ENCODE results near the gene MGAT5.

The MGAT5 gene

DNA sequence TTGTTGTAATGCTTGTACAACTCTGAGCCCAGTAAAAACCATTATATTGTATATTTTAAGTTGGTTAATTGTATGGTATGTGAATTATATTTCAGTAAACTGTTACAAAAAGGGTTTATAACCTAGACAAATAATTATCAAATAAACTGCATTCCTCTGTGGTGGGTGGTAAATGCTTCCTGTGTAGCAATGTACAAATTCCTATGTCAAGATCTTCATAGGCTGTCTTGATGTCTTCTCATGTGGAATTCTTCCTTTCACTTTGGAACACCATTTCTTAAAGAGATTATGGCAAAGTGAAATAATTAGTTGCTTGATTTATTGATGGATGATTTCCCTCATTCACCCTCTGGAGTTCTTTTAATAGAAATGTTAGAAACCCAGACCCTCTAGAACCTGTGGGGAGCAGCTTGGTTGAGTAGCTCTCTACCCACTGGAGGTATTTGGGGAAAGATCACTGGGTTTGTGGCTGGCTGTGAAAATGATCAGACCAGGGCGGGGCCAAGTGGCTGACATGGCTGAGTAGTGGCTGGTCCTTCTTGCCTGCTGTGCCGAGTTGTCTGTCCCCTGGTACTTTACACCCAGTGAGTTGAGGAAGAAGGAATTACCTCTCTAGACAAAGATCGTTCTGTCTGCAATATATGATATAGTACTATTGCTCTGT, 22.4 kb upstream of the MGAT5 start:
- DNase-seq (ENCODE audit: low read depth), result no peak

DNA sequence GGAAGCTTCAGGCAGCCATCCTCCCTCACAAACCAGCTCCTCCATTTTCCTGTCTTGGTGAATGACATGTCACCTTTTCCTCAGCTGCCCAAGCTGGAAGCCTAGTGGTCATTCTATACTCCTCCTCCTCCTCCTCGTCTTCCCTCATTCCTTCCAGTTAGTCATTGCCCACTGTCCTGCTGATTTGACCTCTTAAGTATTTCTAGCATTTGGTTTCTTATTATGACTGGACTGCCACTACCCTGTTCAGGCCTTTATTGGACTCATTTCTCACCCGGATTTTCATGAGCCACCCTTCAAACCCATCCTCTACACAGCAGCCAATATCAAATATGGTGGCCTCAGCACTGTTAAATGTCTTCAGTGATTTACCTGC, 21.9 kb upstream of the MGAT5 start:
- DNase-seq (ENCODE audit: low read depth), result no peak

DNA sequence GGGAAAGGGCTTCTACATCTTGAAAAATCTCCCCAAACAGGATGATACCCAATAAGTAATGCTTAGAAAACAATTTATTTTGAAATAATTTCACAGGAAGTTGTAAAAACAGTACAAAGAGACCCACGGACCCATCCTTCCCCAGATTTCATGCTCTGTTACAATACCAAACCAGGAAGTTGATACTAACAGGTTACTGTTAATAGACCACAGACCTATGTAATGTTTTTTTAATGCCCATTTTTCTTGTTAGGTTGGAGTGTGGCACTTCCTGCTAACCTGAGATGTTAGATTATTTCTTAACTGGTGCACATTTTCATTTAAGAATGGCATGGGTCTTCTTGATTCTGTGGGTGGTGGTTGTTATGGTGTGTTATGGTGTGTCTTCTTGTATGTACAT, 21.4 kb upstream of the MGAT5 start:
- DNase-seq (ENCODE audit: low read depth), result no peak

DNA sequence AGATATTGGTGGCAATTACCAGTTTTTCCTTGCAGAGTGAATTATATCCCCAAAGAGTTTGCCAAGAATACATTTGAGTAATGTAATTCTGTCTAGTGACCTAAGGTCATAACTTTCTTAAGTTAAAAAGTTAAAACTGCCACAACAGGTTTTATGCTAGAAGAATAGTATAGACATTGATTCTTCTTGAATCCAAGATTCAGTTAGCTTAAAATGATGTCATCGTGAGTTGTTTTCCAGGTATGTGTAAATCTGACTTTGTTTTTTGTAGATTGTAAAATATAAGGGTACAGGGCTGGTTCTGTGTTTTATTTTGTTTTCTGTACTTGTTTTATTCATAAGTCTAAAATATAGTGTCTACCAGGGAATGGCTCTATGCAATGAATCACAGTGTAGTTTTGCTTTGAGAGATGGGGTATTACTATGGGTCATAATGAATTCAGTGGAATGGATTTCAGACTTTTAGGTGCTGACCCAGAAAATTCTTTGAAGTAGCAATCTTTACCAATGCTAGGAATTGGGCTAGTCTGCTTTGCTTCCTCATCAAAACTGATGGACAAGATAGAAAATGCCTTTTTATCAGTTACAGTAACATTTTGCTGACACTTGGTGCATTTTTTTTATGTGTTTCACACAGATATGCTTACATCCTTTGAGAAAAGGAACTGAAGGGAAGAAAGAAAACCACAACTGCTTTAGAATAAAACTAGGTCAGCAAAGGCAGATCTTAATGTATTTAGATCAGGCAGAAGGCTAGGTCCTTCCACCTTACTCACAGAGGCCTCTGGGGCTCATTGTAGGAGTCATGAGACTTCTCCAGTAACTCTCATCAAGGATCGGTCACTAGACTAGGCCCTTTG, 20.8 kb upstream of the MGAT5 start:
- DNase-seq (ENCODE audit: low read depth), result no peak

DNA sequence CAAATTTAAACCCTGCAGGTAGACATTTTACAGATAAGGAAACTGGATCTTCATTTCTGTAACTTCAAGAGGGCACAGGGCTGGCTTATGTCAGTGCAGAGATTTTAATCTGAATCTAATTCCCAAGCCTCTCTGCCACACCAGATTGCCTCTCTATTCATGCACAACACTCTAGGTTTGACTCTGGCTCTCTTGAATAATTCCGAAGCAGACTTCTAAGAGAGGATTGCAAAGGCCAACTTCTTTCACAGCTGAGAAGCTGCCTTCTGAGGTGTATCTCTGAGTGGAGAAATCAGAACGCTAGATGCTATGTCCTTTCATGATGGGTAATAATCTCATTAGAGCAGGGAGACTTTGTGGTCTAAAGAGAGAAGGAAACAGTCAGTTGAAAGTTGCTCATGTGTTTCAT, 20.1 kb upstream of the MGAT5 start:
- DNase-seq (ENCODE audit: low read depth), result no peak

DNA sequence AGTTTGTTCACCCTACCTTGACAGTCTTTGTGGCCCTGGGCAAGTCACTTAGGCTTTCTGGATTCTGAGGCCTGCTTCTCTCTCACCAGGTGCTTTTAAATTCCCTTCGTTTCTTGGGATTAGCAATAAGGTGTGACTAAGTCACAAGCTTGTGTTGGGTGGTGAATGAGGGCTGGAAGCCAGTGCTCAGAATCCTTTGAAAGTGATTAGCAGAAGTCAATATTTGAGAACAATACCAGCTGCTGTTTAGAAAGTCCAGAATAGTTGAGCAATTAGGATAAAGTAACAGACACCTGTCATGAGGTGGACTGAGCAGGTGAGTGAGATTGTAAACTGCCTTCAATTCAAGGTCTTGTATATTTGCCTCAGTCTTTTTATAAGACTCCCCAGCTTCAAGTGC, 19.3 kb upstream of the MGAT5 start:
- no peak for DNase-seq (ENCODE audit: low read depth)

DNA sequence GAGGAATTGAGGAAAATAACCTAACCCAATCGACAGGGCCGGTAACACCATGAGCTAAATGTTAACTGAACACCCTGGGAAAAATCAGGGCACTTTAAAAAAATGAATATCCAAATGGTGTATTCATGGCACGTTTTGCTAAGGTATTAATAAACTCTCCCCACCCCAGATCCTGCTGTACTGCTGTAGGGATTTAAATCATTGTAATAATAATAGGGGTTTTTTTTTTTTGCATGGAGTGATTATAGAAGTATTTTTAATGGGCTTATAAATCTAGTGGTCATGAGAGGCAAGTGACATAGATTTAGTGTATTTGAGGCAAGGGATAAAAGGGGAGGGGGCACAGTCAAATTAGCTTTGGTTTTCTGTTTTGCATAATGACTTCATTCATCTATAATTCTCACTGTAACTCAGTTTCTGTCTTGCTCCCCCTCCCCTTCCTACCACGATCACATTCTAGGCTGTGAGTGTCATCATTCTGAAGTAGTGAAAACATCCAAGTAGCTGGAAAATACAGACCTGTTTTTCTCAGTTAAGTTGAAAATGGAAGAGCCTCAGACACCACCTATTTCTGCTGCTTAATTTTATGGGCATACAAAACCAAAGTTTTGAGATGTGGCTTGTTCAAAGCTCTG, 18.2 kb upstream of the MGAT5 start:
- no peak for DNase-seq (ENCODE audit: low read depth)

DNA sequence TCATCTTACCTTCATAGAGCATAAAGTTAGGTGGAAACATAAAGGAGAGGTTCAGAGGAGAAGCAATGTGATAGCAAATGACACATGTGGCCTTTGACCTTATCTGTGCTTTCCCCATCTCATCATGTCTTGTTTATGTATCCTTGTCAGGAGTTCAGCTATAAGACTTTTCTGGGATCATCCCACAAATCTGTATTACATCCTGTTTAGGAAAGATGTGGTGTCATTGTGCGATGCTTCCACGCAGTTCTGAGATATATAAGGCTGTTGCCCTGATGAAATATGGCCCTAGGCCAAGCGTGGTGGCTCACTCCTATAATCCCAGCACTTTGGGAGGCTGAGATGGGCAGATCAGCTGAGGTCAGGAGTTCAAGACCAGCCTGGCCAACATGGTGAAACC, 15.5 kb upstream of the MGAT5 start:
- no peak for DNase-seq (ENCODE audit: low read depth)

DNA sequence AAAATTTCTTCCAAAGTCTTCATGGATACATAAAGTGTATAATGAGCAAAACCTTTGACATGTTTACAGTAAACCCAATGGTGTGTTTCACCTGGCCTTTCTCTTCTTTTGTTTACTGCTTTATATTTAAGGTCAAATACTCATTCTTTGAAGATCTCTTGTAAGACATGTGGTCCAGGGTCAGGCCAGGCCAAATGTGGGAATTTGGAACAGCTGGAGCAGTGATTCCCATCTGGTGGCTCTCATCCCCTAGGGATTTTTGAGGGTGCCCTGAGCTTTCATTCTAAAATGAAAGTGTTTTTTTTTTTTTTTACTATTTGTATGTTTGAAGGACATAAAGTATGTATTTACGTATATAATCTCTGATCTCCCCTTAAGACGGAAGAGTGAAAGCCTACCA, 13.8 kb upstream of the MGAT5 start:
- no peak for DNase-seq (ENCODE audit: low read depth)

DNA sequence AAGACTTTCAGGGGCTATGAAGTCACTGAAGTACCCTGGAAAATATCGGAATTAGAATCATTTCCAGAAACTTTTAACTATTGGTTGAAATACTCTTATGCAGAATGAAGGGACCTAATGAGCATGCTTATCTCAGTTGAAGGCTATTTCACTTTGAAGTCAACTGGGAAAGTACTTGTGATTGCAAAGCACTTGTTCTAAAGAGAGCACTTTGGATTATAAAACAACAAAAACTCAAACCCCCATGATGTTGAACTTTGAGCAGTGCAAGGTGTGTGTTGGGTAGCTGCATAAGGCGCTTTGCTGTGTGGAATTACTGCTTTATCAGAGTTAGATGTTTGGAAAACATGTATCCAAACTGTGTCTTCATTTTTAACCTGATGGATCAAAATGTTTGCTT, 12.0 kb upstream of the MGAT5 start:
- no peak for DNase-seq (ENCODE audit: low read depth)

DNA sequence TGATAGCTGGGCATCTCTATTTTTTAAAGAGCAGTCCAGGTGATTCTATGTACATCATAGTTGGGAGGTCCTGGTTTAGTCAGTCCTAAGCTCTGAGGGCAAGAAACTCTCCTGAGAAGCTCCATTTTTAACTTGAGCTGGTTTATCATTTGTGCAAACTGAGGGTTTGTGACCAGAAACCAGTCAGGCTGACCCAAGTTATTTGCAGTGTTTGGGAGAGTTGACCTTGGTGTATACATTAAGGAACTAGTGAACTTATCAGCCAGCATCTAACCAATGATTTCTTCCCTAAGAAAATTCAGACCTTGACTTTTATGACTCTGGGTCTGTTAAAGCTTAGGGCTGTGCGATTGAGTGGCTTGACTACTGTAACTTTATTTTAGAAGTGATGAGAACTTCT, 10.6 kb upstream of the MGAT5 start:
- no peak for DNase-seq (ENCODE audit: low read depth)

DNA sequence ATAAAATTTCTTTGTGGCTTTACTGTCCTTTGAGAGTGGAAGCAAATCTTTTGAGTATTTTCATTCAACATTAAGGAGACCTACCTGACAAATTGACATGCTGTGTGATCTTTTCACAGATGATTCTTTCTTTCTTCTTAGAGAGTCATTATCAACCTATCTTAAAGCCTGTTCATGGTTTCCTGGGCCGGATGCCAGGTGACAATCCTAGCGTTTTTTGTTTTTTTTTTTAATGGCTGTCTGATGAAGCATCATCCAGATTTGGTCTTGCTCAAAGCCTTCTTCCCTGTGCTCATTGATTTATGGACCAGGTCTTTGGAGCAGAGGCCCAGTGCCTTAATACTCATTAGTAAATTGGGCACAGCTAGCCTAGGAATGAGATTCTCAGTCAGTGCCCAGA, 9.8 kb upstream of the MGAT5 start:
- no peak for DNase-seq (ENCODE audit: low read depth)

DNA sequence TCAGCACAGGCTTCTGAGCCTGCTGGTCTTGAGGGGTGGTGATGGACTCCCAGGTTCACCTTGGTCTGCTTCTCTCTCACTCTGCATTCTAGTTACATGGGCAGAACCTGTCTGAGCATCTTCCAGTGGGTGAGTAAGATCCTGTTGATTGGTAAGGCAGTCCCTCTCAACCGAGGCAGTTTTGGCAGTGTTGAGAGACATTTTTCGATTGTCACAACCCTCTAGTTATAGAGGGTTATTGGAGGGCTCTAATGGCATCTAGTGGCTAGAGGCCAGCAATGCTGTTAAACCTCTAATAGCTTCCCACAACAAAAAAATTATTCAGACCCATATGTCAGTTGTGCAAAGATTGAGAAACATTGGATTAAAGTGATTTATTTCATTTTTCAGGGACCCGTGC, 9.3 kb upstream of the MGAT5 start:
- no peak for DNase-seq (ENCODE audit: low read depth)

DNA sequence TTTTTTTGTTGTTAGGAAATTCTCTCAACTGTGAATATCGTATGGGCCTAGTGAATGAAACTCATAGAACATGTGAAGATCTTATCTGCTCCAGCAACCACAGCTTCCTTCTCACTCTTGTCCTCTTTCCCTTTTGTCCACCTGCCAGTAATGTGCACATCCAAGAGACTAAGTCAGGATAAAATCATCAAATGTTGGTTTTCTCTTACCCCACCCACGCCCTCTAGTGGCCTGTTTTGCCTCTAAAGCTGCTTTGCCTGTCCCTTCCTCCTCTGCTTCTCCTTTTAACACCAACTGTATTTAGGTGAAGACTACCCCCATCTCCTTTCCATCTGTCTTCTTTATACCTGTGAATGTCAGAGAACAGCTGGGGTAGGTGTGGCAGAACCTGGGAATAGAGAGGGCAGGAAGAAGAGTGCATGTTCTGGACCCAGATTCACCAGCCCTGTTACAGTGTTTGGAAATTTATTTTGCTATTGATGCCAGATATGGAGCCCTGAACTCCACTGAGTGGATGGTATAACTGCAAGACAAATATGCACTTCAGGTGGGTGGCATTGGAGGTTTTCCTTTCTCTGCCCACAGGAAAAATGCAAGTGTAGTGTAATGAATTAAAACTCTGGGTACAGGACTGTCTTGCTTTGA, 8.4 kb upstream of the MGAT5 start:
- DNase-seq (ENCODE audit: low read depth), result peak; percentile 58

DNA sequence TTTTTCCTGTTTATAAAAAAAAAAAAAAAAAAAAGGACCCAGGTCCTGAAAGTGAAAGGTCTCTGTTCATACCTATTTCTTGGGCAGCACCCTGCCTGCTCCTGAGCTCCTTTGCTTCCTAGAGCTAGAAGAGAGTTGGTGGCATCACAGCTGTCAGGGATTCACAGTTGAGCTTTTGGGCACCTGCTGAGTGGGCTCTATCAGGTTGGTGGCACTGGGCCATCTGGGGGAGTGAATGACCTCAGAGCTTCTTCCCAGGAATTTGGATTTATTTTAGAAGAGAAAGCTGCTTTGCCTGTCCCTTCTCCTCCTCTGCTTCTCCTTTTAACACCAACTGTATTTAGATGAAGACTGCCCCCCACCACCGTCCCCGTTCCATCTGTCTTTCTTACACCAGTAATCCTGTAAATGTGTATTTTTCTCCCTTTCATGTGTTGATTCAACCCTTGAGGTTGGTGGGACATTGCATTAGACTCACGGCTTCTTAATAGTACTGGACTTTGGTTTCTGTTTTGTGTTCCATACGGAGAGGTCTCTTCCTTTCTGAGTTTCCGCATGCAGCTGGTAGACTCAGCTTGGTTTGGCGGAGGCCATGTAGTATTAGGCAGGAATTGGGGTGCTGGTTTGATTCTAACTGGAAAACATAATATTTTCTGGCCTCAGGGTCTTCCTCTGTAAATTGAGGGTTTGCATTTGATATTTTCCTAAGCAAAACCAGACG, 7.6 kb upstream of the MGAT5 start:
- no peak for DNase-seq (ENCODE audit: low read depth)

DNA sequence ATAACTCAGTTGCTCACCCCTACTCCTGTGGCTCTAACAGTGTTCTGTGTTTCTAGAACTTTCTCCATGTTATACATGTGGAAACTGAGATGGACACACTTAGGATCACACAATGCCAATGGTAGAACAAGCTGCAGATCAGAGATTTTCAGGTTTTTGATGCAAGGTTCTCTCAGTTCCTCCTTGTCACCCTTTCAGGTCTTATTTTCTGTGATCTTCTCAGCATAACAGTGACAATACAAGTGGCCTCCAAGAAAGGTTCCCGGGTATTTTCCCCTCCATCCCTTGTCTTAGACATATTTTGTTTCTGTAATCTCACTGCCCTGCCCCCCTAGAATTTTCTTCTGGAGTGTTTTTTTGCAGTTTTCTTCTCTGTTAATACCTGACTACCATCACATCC, 6.2 kb upstream of the MGAT5 start:
- no peak for DNase-seq (ENCODE audit: low read depth)

DNA sequence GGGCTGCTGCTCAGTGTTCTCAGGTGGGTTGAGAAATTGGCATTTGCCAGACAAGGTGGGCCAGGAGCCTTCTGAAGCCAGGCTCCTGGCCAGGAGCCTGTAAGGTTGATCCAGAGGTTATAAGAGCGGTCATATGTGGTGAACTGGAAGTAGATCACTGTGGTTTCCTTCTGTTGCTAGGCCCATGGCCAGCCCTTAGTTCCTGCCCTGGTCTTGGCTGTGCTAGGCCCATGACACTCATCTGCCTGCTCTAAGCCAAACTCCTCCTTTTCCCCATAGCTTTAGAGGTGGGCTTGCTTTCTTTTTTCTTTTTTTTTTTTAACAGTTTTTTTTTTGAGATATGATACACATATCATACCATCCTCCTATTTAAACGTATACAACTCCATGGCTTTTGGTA, 5.0 kb upstream of the MGAT5 start:
- no peak for DNase-seq (ENCODE audit: low read depth)

DNA sequence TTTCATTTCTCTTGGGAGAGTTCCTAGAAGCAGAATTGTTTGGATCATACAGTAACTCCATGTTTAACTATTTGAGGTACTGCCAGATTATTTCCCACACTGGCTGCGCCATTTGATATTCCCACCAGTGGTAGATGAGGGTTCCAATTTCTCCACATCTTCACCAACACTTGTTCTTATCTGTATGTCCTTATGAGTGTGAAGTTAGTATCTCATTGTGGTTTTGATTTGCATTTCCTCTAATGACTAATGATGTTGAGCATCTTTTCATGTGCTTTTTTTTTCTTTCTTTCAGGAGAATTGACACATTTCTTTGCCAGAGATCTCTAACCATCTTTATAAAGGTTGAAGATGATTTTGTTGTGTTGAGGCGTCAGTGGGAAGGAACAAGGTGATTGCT, 4.1 kb upstream of the MGAT5 start:
- no peak for DNase-seq (ENCODE audit: low read depth)

DNA sequence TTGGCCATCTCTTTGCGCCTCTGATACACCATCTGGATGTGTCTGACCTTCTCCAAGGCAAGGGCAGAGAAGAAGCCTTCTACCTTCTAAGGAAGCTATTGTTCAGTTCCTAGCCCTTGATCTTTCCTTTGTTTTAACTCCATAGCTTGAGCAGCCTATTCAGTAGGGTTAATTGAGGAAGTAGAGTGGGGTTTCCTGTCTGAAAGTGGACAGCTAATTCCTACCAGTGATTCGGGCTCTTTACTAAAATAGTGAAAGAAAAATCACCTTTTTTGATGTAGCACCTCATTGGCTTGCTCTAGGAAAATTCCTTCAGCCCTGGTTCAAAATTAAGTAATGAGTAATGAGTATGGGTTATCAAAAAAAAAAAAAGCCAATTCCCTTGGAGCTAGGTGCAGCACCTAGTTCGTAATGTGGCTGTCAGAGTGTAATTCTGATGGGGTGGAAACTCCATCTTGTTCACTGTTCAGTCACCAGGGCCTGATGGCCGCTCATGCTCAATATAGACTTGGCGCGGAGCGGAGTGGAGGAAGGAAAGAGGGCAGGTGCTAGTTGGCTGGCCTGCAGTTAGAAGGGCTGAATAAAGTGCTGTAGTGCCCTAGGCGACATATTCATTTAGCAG, 2.9 kb upstream of the MGAT5 start:
- DNase-seq (ENCODE audit: low read depth), result no peak

DNA sequence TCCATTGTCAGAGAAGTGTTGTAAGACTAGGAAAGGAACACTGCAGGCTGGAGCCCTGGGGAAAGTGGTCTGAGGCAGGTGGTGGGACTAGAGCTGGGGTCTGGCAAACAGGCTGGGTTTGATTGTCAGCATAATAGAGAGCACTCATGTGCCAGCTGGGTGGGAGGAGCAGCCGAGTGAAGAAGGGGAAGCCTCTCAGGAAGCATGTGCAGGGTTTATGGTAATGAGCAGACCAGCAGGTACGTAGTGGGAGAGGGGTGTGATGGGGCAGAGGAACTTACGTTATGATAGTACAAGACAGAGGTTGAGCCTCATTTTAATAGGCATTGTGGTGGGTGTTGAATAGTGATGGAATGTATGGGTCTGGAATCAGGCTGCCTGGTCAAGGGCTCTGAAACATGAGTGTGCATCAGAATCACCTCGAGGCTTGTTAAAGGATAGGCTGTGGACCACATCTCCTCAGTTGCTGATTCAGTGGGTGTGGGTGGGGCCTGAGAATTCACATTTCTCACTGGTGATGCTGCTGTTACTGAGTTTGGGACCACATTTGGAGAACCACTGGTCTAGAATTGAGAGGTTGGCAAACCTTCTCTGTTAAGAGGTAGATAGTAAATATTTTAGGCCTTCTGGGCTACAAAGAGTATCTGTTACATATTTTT, 1.7 kb upstream of the MGAT5 start:
- DNase-seq (ENCODE audit: low read depth), result no peak

DNA sequence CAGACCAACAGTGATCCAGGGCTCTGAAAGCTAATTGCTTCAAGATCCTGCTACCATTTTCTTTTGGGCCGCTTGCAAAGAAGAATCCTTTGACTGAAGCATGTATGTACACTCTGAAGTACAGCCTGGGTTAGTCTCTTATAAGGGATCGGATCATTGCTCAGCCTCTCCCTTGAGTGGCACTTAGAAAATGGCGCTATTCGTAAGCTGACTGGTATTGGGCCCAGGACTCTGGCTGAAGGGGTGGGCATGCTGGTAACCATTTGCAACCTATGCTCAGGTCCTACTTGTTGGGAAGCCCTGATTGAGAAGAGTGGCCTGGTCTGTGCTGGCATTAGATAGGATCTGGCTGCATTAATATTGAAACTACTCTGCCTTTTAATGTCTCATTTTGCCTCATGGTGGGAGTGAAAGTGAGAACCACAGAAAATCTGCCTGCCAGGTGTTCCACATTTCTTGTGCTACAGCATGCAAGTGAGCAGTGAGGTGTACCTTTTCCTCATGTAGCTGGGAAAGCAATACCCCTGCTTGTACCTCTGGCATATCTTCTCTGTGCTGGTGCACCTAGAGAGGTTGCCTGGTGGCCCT, 661 bp upstream of the MGAT5 start:
- DNase-seq (ENCODE audit: low read depth), result no peak
